Transverse colon (tissue), 4 donors: ENCODE data around the gene PHF21B. TPM values are rescaled to one million over a fixed set of nuclear protein-coding genes. Genes with fewer than 3 reads are reported as not detected.

Experiments
- DNase-seq: peaks from one replicate; pipeline ENCODE4 v3.0.0-alpha.2; 2019
- H3K27ac ChIP-seq, 4 donors: fragments of 200-600 bp; sonication (generic); 2 replicates each; pipeline ENCODE4 v1.5.1; 2016 to 2018; ENCODE audit warnings: inconsistent platforms in 4 of 4
- H3K27me3 ChIP-seq: fragments of 200-600 bp; sonication (generic); 2 replicates; pipeline ENCODE4 v1.5.1; 2017; ENCODE audit warnings: inconsistent platforms
- H3K36me3 ChIP-seq, 4 donors: fragments of 200-600 bp; sonication (generic); 2 replicates each; pipeline ENCODE4 v1.5.1; 2017 to 2019; ENCODE audit warnings: inconsistent platforms in 4 of 4
- H3K4me1 ChIP-seq, 4 donors: fragments of 200-600 bp; sonication (generic); 2 replicates each; pipeline ENCODE4 v1.5.1; 2017 to 2020; ENCODE audit warnings: inconsistent platforms in 4 of 4
- H3K4me3 ChIP-seq, 4 donors: fragments of 200-600 bp; sonication (generic); 1 replicate in 1 of 4; 2 replicates in 3 of 4; pipeline versions ENCODE4 v1.5.1 to v1.6.1; 2017 to 2019; ENCODE audit warnings: inconsistent platforms in 4 of 4
- H3K9me3 ChIP-seq, 2 donors: fragments of 200-600 bp; sonication (generic); 2 replicates each; pipeline ENCODE4 v1.5.1; 2017 to 2019; ENCODE audit warnings: inconsistent platforms in 2 of 2
- EP300 ChIP-seq: sonication (generic); formaldehyde crosslinking; IDR thresholded peaks from one replicate; pipeline ENCODE4 v1.6.1; 2017; ENCODE audit warnings: antibody characterized with exemption, low read depth
- POLR2A ChIP-seq: fragments of 450-650 bp; IDR thresholded peaks from one replicate; pipeline ENCODE4 v1.6.1; 2016; ENCODE audit warnings: antibody characterized with exemption, mild to moderate bottlenecking, moderate library complexity
- POLR2AphosphoS5 ChIP-seq, 3 donors: sonication (generic); formaldehyde crosslinking; IDR thresholded peaks; one replicate each; pipeline ENCODE4 v1.6.1; 2016; ENCODE audit warnings: antibody characterized with exemption in 3 of 3
- WGBS, 2 donors: methylation state at CpG; one replicate each; pipeline ENCODE4 v1.1.5; 2018; ENCODE audit warnings: low coverage in 1 of 2; 5-methylcytosine and 5-hydroxymethylcytosine counted together
- in situ Hi-C, 4 donors: fragments of 200-750 bp; cut with MboI; loops; one replicate each; pipeline versions ENCODE4 v1.15.0 to v1.15.1; 2017; ENCODE audit warnings: low sequenced_read_pairs in 3 of 4, low pct_ligation_motif_present in 1 of 4, low pct_unique_long_range_greater_than_20kb in 1 of 4
- intact Hi-C: fragments of 100-400 bp; cut with DNase I; formaldehyde crosslinking; loops from one replicate; pipeline ENCODE4 v1.15.1; 2023; ENCODE audit warnings: low total_unique reads
- total RNA-seq, 4 donors: library from RNA; depleted of rRNA; stranded (reverse); fragments of >200 nt; gene quantifications; one replicate each; pipeline ENCODE4 v1.1.0, GENCODE V29; 2016
- TF ChIP-seq, protein P1 (sequence below), 5 experiments: fragments of 200-600 bp in 3 of 5; fragments of 450-650 bp in 2 of 5; sonication (generic) in 3 of 5; IDR thresholded peaks; 1 replicate in 2 of 5; 2 replicates in 3 of 5; pipeline ENCODE4 v1.5.1; 2016 to 2017; ENCODE audit warnings: antibody characterized with exemption in 5 of 5, inconsistent platforms in 3 of 5, mild to moderate bottlenecking in 2 of 5, moderate library complexity in 1 of 5

PHF21B gene
- total RNA-seq, 4 donors from 2014 or later, result not detected

DNA sequence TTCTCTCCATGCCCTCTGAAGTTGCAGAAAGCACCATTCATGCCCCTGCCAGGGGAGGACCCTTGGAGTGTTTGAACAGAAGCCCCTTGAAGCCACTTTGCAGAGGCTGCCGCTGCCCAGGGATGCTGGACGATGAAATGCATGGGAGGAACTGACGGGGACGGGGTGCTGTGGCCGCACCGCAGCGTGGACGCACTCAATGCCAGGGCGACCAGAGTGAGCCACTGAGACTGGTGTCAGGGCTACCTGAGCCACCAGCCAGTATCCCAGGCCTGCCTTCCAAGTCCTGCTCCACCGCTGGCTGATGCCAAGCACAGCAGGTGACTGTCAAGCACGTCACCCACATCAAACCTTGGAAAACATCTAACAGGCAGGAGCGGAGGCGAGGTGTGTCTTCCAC, 17.6 kb downstream of the PHF21B start:
- Histone ChIP-seq H3K4me3 (no peak overlapping the region), H3K9me3 (no peaks in the 10 kb centered on the region), H3K27ac (no peak overlapping the region), H3K27me3 (no peaks in the 10 kb centered on the region), H3K36me3 (no peaks in the 10 kb centered on the region), H3K4me1 (no peaks in the 10 kb centered on the region)
- TF ChIP-seq POLR2AphosphoS5 (IDR thresholded peaks at IDR 0.05), result no peak
- TF ChIP-seq, protein P1, sequence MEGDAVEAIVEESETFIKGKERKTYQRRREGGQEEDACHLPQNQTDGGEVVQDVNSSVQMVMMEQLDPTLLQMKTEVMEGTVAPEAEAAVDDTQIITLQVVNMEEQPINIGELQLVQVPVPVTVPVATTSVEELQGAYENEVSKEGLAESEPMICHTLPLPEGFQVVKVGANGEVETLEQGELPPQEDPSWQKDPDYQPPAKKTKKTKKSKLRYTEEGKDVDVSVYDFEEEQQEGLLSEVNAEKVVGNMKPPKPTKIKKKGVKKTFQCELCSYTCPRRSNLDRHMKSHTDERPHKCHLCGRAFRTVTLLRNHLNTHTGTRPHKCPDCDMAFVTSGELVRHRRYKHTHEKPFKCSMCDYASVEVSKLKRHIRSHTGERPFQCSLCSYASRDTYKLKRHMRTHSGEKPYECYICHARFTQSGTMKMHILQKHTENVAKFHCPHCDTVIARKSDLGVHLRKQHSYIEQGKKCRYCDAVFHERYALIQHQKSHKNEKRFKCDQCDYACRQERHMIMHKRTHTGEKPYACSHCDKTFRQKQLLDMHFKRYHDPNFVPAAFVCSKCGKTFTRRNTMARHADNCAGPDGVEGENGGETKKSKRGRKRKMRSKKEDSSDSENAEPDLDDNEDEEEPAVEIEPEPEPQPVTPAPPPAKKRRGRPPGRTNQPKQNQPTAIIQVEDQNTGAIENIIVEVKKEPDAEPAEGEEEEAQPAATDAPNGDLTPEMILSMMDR (IDR thresholded peaks at IDR 0.05), result no peak
- no peak for TF ChIP-seq POLR2A
- no peak for TF ChIP-seq EP300
- no peak for DNase-seq
- in situ Hi-C loops (no loop called here), intact Hi-C loops (no loop called here)
- 79% methylated on average over 13 of the region's 13 CpGs; no CpG with 5 or more reads in 1 of the 2 donors for WGBS, 2 donors

DNA sequence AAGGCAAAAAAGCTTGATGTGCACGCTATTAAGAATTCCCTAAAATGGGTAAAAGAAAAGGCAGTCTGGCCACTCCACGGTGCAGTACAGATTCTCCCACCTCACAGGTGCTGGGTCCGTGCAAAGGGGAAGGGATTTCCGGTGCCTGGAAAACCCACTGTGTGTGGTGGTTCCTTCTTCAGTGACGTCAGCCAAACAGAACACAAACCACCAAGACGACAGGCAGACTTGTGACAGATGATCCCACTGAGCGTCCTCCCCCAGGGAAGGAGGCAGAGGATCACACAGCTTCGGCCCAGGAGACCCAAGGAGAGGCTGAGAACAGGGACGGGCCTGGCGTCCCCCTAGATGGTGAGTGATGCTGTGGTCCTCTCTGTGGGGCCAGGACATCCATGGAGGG, 18.6 kb downstream of the PHF21B start:
- in situ Hi-C loops, result no loop called here
- DNase-seq, result no peak

DNA sequence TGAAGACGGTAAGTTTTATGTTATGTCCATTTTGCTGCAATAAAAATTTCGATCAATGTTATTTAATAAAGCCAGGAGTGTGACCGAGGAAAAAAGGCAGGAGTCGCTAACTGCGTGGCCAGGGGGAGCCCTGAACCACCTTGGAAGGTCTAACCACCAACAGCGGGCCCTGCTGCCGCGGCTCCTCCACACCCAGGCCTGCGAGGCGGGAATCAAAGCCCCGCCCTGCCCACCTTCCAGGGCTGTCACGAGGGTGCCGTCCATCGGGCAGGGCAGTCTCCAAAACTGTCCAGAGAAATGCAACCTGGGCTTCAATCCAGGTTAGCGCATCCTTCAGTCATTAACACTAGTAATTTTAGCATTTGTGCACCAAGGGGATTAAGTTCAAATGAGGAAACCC, 19.0 kb downstream of the PHF21B start:
- WGBS, 2 donors, result 55% methylated on average over 15 of the region's 15 CpGs; no CpG with 5 or more reads in 1 of the 2 donors
- in situ Hi-C loops (no loop called here), intact Hi-C loops (no loop called here)
- Histone ChIP-seq H3K27me3 (no peaks in the 10 kb centered on the region), H3K4me3 (no peak overlapping the region), H3K4me1 (no peaks in the 10 kb centered on the region), H3K36me3 (no peaks in the 10 kb centered on the region), H3K27ac (no peak overlapping the region), H3K9me3 (no peaks in the 10 kb centered on the region)
- no peak for TF ChIP-seq POLR2AphosphoS5 (IDR thresholded peaks at IDR 0.05)
- TF ChIP-seq POLR2A, result no peak
- TF ChIP-seq EP300, result no peak
- TF ChIP-seq, protein P1 (IDR thresholded peaks at IDR 0.05), result no peak
- DNase-seq, result no peak

More for the DNA sequence above, 18.6 kb downstream of the PHF21B start:
- 67 to 100% methylated on average over 1 to 10 of the region's 10 CpGs for WGBS, 2 donors
- H3K9me3 ChIP-seq, result no peaks in the 10 kb centered on the region
- TF ChIP-seq, protein P1 (IDR thresholded peaks at IDR 0.05), result no peak
- TF ChIP-seq POLR2AphosphoS5 (IDR thresholded peaks at IDR 0.05) (no peak), POLR2A (no peak), EP300 (no peak)
- H3K4me1 ChIP-seq, result no peaks in the 10 kb centered on the region
- intact Hi-C loops, result no loop called here
- no peaks in the 10 kb centered on the region for H3K36me3 ChIP-seq
- no peaks in the 10 kb centered on the region for H3K27me3 ChIP-seq
- no peak overlapping the region for H3K27ac ChIP-seq
- no peak overlapping the region for H3K4me3 ChIP-seq

DNA sequence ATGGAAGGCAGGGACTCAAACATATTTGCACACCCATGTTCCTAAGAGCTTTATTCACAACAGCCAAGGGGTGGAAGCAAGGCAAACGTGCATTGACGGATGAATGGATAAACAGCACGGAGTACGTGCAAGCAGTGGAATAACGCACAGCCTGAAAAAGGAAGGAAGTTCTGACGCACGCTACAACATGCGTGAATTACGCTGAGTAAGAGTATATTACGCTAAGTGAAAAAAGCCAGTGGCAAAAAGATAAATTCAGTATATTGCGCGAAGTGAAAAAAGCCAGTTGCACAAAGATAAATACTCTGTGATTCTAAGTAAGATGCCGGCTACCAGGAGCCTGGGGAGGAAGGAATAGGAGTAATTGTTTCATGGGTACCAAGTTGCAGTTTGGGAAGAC, 19.5 kb downstream of the PHF21B start:
- 80 to 89% methylated on average over 9 to 13 of the region's 13 CpGs for WGBS, 2 donors
- no peaks in the 10 kb centered on the region for H3K36me3 ChIP-seq
- no peaks in the 10 kb centered on the region for H3K27me3 ChIP-seq
- TF ChIP-seq, protein P1 (IDR thresholded peaks at IDR 0.05), result no peak
- TF ChIP-seq EP300, result no peak
- no peaks in the 10 kb centered on the region for H3K4me1 ChIP-seq
- no peak overlapping the region for H3K27ac ChIP-seq
- intact Hi-C loops, result no loop called here
- no peaks in the 10 kb centered on the region for H3K9me3 ChIP-seq
- in situ Hi-C loops, result no loop called here
- no peak for DNase-seq
- no peak overlapping the region for H3K4me3 ChIP-seq
